ENCODE data around the gene PIEZO2.
"Not testable (repeated sequence)": the region's sequence is repeated elsewhere in the genome, so short reads cannot be mapped to it uniquely, and the experiment has no call there.

Gene PIEZO2

DNA sequence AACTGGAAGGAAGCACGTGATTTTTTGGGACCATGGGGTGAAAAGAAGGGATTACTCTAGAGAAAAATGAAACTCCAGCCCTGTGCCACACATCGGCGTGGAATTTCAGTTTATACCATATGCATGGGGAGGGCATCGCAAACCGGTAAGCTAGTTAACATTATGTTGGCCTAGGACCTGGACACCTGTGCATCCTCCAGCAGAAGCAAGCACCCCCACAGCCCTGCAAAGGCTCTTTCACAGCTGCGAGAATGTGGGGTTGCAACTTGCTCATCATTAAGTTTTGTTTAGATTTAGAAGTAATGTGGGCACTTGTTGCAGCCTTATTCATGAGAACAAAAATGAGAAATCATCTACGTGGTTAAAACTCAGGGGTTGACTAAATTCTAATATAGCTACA is 299.2 kb downstream of the PIEZO2 start:
- H3K36me3 ChIP-seq (ENCODE audit: control insufficient read depth, insufficient read depth, low read length): peaks cover under 1% of the 10 kb centered on the region
- H3K27me3 ChIP-seq (replicated peaks; ENCODE audit: control insufficient read depth, insufficient read depth, low read length): no peaks in the 10 kb centered on the region
- TF ChIP-seq, protein P1, sequence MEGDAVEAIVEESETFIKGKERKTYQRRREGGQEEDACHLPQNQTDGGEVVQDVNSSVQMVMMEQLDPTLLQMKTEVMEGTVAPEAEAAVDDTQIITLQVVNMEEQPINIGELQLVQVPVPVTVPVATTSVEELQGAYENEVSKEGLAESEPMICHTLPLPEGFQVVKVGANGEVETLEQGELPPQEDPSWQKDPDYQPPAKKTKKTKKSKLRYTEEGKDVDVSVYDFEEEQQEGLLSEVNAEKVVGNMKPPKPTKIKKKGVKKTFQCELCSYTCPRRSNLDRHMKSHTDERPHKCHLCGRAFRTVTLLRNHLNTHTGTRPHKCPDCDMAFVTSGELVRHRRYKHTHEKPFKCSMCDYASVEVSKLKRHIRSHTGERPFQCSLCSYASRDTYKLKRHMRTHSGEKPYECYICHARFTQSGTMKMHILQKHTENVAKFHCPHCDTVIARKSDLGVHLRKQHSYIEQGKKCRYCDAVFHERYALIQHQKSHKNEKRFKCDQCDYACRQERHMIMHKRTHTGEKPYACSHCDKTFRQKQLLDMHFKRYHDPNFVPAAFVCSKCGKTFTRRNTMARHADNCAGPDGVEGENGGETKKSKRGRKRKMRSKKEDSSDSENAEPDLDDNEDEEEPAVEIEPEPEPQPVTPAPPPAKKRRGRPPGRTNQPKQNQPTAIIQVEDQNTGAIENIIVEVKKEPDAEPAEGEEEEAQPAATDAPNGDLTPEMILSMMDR (IDR thresholded peaks at IDR 0.05; ENCODE audit: insufficient read depth, low read length, poor library complexity, severe bottlenecking): no peak
- DNase-seq (ENCODE audit: extremely low read depth, insufficient read length): no peak
- H3K4me3 ChIP-seq (replicated peaks; ENCODE audit: low read depth, low read length): no peak overlapping the region

DNA sequence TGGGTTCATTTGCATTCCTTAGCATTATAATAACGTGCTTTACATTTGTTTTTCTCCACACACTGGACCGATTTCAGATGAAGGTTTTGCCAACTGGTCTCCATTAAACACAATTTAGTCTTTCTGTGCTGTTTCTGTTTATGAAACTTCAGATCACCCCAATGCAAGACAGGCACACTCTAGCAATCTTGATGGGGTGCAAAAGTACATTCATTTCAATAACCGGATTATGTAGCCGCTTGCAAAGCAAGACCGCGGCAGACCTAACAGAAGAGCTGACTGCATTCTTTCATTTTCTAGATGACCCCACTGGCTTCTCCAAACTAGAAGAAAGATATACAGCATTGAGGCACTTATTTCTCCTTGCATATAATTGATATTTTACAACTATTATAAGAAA is 301.5 kb downstream of the PIEZO2 start:
- Histone ChIP-seq H3K36me3 (ENCODE audit: control insufficient read depth, insufficient read depth, low read length) (peaks cover 3% of the 10 kb centered on the region), H3K27me3 (replicated peaks; ENCODE audit: control insufficient read depth, insufficient read depth, low read length) (no peaks in the 10 kb centered on the region), H3K4me3 (replicated peaks; ENCODE audit: low read depth, low read length) (no peak overlapping the region)
- TF ChIP-seq, protein P1 (IDR thresholded peaks at IDR 0.05; ENCODE audit: insufficient read depth, low read length, poor library complexity, severe bottlenecking): no peak
- DNase-seq (ENCODE audit: extremely low read depth, insufficient read length): no peak

DNA sequence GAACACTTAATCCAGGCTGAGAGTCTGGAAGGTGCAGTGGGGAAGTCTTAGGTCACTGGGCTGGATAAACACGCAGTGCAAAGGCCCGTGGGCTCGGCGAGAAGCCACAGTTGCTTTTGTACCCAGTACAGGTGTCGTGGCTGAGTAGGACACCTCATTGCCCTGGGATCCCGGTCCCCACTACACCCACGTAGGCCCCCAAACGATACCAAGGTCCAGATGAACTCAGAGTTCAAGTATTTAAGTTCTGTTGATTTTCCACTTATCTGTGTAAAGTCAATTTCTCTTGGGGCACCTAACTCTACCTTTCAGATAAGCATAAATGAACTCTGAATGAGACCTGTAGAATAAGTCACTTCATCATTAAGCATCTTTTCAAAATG is 302.0 kb downstream of the PIEZO2 start:
- H3K36me3 ChIP-seq (ENCODE audit: control insufficient read depth, insufficient read depth, low read length): peaks cover 3% of the 10 kb centered on the region
- H3K27me3 ChIP-seq (replicated peaks; ENCODE audit: control insufficient read depth, insufficient read depth, low read length): no peaks in the 10 kb centered on the region
- H3K4me3 ChIP-seq (replicated peaks; ENCODE audit: low read depth, low read length): no peak overlapping the region
- no peak for DNase-seq (ENCODE audit: extremely low read depth, insufficient read length)
- TF ChIP-seq, protein P1 (IDR thresholded peaks at IDR 0.05; ENCODE audit: insufficient read depth, low read length, poor library complexity, severe bottlenecking): no peak

DNA sequence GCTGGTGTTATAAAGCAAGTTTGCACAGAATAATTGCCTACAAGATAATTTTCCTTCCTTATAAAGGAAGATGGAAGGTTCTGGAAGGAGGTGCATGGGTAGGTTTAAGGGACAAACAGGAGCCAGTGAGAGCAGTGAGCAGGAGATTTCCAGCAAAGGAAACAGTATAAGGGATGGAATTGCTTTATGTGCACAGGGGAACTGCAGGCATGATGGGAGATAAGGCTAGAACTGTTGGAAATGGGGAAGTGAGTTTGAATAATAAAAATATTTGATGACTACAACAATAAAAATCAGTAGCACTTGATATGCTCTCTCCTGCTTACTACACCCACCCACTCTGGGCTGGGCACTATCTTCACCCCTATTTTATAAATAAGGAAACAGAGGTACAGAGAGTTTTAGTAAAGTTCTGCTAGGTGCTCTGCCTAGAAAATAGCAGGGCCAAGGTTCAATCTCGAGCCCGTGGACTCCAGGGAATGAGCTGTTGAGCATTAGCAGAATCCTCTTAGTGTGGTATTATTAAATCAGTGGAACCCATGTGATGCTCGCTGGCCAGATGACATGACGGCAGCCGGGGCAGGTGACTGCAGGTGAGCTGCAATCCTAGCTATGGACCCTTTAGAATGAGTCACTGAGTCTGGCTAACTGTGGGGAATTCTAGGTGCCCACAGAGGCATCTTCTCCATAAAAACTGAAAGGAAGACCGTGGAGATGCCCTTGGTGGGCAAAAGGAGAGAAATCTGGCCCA is 302.5 kb downstream of the PIEZO2 start:
- Histone ChIP-seq H3K4me3 (replicated peaks; ENCODE audit: low read depth, low read length) (no peak overlapping the region), H3K36me3 (ENCODE audit: control insufficient read depth, insufficient read depth, low read length) (peaks cover 3% of the 10 kb centered on the region), H3K27me3 (replicated peaks; ENCODE audit: control insufficient read depth, insufficient read depth, low read length) (no peaks in the 10 kb centered on the region)
- TF ChIP-seq, protein P1 (IDR thresholded peaks at IDR 0.05; ENCODE audit: insufficient read depth, low read length, poor library complexity, severe bottlenecking): no peak
- DNase-seq (ENCODE audit: extremely low read depth, insufficient read length): no peak

DNA sequence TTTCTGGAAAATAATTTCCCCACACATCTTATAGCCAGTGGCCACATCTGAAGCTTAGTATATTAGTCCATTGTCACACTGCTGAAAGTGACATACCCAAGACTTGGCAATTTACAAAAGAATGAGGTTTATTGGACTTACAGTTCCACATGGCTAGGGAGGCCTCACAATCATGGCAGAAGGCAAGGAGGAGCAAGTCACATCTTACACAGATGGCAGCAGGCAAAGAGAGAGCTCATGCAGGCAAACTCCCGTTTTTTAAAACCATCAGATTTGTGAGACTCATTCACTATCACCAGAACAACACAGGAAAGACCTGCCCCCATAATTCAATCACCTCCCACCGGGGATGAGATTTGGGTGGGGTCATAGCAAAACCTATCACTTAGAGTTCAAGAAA is 303.3 kb downstream of the PIEZO2 start:
- not testable (repeated sequence) for DNase-seq (ENCODE audit: extremely low read depth, insufficient read length)

DNA sequence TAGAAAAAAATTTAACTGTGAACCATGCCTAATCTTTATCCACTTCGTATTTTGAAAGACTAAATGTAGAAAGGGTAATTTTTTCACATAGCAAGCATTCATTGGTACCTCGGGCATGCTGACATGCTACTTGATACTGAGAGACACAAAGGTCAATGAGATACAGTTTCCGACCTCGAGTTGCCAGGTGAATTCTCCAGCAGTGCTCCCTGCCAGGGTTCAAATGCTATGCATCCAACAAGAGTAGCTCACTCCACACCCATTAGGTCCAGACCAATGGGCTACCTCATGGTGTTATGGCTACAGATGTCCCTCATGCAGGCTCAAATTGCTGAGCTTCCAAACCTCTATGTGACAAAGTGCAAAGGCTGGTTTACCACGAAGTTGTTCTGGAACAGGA is 305.8 kb downstream of the PIEZO2 start:
- Histone ChIP-seq H3K36me3 (ENCODE audit: control insufficient read depth, insufficient read depth, low read length) (peaks cover 3% of the 10 kb centered on the region), H3K27me3 (replicated peaks; ENCODE audit: control insufficient read depth, insufficient read depth, low read length) (no peaks in the 10 kb centered on the region), H3K4me3 (replicated peaks; ENCODE audit: low read depth, low read length) (no peak overlapping the region)
- TF ChIP-seq, protein P1 (IDR thresholded peaks at IDR 0.05; ENCODE audit: insufficient read depth, low read length, poor library complexity, severe bottlenecking): no peak
- DNase-seq (ENCODE audit: extremely low read depth, insufficient read length): no peak

More for the DNA sequence above, 303.3 kb downstream of the PIEZO2 start:
- H3K27me3 ChIP-seq (replicated peaks; ENCODE audit: control insufficient read depth, insufficient read depth, low read length); H3K4me3 ChIP-seq (replicated peaks; ENCODE audit: low read depth, low read length); H3K36me3 ChIP-seq (ENCODE audit: control insufficient read depth, insufficient read depth, low read length): not testable (repeated sequence)

Data from GM06990 (cell line).